GM18511 (cell line): Measurements from ENCODE around the gene FREY1.

Source experiments
- ATAC-seq: cut with Tn5 transposase; IDR thresholded peaks from one replicate; pipeline ENCODE4 v1.9.1; 2021; ENCODE audit warnings: mild to moderate bottlenecking, moderate library complexity; ENCODE audit not compliant: unreplicated experiment

The FREY1 gene

GRCh38 chr11:45876401-45876800, 30.7 kb downstream of the FREY1 start:
- ATAC-seq = no peak

DNA sequence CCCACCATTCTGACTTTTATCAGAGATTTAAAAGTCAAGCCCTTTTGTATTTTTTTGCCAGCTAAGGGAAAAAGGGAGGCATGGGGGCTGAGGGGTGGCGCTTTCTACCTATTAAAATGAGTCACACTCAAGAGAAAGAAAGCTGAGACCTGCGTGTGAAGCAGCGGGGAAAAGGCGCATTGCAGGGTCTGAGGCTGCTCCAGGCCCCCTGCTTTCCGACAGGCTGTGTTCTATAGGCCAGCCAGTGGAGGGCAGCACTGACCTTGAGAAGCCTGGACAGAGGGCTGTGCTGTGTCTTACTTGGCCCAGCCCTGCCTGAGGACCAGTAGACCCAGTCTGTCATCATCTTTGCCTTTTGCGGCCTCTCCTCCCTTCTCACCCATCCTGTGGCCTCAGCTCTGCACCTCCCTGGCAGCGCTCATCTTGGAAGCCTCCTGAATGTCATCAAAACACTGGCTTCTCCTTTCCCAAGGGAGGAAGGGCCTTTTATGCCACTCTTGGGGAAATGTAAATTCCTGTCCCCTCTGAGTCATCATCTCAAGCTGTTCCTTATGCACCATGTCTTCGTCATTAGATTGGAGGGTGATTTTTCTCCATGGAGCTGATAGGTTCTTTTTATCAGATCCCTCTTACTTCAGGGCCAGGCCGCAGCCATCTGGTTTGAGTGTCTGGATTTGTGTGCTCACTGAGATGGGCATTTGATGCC, 34.3 kb downstream of the FREY1 start:
- ATAC-seq = no peak

DNA sequence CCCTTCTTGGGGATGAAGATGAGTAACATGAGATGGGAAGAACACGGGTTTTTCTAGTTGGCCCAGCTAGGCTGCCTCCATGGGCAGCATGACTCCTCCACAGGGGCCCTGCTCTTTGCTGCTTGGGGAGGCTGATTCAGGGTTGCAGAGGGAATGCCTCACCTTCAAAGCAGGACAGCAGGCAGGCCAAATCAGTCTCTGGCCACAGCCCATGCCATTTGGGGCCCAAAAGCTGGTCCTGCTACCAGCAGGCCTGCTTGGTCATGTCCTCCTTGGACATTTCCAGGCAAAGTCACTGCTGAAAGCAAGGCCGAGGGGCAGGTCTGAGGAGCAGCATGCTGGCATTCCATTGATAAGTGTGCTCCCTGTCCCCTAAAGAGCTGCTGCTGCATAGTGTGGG, 35.4 kb downstream of the FREY1 start:
- ATAC-seq = no peak

GRCh38 chr11:45870706-45871105, 36.4 kb downstream of the FREY1 start:
- ATAC-seq = no peak

GRCh38 chr11:45869551-45869950, 37.5 kb downstream of the FREY1 start:
- ATAC-seq = no peak

DNA sequence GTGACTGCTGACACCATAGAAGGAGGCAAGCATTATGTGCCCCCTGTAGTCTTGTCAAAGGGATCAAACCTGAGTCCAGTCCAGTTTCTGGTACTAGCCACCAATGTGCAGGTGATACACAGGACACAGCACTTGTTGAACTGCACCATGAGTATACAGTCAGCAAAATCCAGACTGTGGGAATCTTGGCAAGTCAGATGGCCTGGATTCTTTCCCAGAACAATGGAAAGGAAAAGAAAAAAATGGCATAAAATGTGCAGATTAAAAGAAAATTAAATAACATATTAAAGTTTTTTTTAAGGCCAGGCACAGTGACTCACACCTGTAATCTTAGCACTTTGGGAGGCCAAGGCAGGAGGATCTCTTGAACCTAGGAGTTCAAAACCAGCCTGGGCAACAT, 43.0 kb downstream of the FREY1 start:
- ATAC-seq = no peak

DNA sequence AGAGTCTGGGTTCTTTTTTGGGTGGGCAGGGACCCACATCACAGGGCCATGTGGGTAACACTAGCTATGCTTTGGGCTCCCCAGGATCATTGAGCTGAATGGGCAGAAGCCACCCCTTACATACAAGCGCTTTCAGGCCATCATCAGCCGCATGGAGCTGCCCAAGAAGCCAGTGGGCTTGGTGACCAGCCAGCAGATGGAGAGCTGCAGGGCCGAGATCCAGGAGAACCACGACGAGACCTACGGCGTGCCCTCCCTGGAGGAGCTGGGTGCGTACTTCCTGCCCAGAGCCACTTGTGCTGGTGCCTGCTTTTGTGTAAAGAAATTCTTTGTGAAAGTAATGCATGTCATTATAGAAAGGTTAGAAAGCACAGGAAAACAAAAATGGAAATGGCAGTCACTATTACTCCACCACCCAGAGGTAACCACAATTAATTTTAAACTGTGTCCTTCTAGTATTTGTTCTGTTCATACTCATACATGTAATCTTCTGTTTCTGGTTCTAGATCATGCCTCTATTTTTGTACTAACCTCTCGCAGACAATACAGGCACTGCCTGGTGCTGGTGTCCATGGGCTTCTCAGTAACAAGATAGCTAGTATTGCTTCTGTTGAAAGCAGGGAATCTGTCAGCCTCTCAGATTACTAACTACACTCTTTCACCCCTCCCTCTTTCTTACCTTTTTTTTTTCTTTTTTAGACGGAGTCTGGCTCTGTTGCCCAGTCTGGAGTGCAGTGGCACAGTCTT, 46.1 kb downstream of the FREY1 start:
- ATAC-seq = no peak

GRCh38 chr11:45860348-45860747, 46.7 kb downstream of the FREY1 start:
- no peak for ATAC-seq

DNA sequence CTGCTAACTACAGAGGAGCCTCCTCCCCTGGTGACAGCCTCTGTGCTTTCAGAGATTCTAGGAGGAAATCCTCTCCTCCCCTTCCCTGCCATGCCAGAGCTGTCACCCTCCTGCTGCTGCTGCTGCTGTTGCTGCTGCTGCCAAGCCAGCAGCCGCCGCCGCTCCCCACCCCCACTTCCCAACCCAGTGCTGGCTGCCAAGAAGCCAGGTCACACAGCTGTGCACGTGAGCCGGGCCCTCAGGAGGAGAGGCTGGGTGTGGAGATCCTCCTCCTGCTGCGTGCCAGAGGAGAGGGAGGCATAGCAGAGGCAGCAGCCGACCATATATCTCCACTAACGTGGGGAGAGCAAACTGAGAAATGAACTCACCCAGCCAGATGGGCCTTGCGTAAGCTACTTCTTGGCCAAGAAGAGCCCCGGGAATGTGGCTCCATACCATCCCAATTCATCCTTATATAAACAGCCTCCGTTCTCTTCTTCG, 47.4 kb downstream of the FREY1 start:
- ATAC-seq = no peak

DNA sequence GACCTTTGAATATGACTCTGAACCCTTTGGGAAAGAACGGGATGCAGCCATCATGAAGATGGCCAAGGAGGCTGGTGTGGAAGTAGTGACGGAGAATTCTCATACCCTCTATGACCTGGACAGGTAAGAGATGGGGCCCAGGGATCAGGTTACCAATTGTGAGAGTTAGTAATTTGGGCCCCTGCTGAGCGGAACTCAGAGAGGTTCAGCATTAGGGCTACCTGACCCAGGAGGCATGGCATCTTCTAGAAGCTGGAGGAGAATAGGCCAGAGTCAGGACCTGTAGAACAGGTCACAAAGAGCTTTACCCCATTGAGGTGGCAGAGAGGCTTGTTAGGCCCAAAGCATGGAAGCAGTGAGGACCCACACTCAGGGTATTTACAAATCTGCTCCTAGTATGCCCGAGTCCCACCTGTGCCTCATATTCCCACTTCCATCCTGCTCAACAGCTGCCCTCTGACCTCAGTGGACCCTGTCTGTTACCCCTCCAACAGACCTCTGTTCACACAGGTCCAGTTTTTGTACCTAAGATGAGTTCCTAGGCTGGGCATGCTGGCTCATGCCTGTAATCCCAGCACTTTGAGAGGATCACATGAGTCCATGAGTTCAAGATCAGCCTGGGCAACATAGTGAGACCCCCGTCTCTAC, 48.2 kb downstream of the FREY1 start:
- no peak for ATAC-seq

GRCh38 chr11:45857961-45858474, 49.1 kb downstream of the FREY1 start:
- ATAC-seq = no peak
